K562 (cell line): ENCODE results near the gene HHEX. TPM values are rescaled to one million over a fixed set of nuclear protein-coding genes. Genes with fewer than 3 reads are reported as not detected.
"Not testable (repeated sequence)": the region's sequence is repeated elsewhere in the genome, so short reads cannot be mapped to it uniquely, and the experiment has no call there.

Source experiments
- ATAC-seq: fragments of 200-7000 bp; cut with Tn5 transposase; 3 replicates; pipeline ENCODE4 v1.9.1; 2020; ENCODE audit warnings: moderate library complexity
- BruUV-seq: library from RNA; stranded (reverse); fragments of 400-500 nt; replicated peaks from 2 replicates; lab custom pipeline; 2021; lab: Mats Ljungman, UMichigan
- CTCF ChIA-PET: fragments of 300-600 bp; formaldehyde crosslinking; extraction: SDS; loops from one replicate; lab custom pipeline; 2021; ENCODE audit warnings: low intra/inter-chr PET ratio; lab: Yijun Ruan, JAX
- POLR2A ChIA-PET: fragments of 300-600, 350-650 bp; sonication (Branson Sonifier 250); formaldehyde crosslinking; extraction: SDS; loops from one replicate; lab custom pipeline; 2021; ENCODE audit warnings: antibody characterized with exemption, inconsistent platforms; lab: Yijun Ruan, JAX
- DNase-seq, 4 experiments: peaks; one replicate each; pipeline versions ENCODE4 v3.0.0 to v3.0.0-alpha.2; 2011 to 2018; ENCODE audit warnings: low spot score in 3 of 4, mixed read lengths in 3 of 4; ENCODE audit errors: extremely low read depth in 1 of 4
- FAIRE-seq: peaks from 2 replicates; lab custom pipeline; 2011; peaks lifted over from hg19 to GRCh38; lab: Jason Lieb, UNC
- H2AFZ ChIP-seq: 2 replicates; pipeline ENCODE4 v1.6.0; 2011; ENCODE audit warnings: low read depth, low read length, control low read depth, inconsistent platforms
- H3K27ac ChIP-seq: fragments of 200-600 bp; 3 replicates; pipeline ENCODE4 v1.8.0; 2011; ENCODE audit warnings: low read depth, mild to moderate bottlenecking, control low read depth, inconsistent platforms, low read length, moderate library complexity, mixed read lengths; ENCODE audit errors: extremely low read depth
- H3K27me3 ChIP-seq, 2 experiments: fragments of 300-600 bp in 1 of 2; 2 replicates in 1 of 2; 3 replicates in 1 of 2; pipeline versions ENCODE4 v1.6.0 to v1.8.0; 2011; ENCODE audit warnings: inconsistent platforms in 2 of 2, low read length in 2 of 2, mild to moderate bottlenecking in 1 of 2, mixed read lengths in 1 of 2, moderate library complexity in 1 of 2; ENCODE audit not compliant: control insufficient read depth in 2 of 2, insufficient read depth in 2 of 2
- H3K36me3 ChIP-seq: fragments of 300-600 bp; 3 replicates; pipeline ENCODE4 v1.8.0; 2011; ENCODE audit warnings: mild to moderate bottlenecking, low read length, inconsistent platforms; ENCODE audit not compliant: control insufficient read depth, insufficient read depth
- H3K4me1 ChIP-seq, 2 experiments: fragments of 200-600 bp in 1 of 2; replicated peaks in 1 of 2; 2 replicates in 1 of 2; 3 replicates in 1 of 2; pipeline versions ENCODE4 v1.5.1 to v1.8.0; 2011; ENCODE audit warnings: inconsistent platforms in 2 of 2, low read length in 2 of 2, mild to moderate bottlenecking in 1 of 2, mixed read lengths in 1 of 2, moderate library complexity in 1 of 2; ENCODE audit not compliant: control insufficient read depth in 2 of 2, insufficient read depth in 2 of 2
- H3K4me2 ChIP-seq: 2 replicates; pipeline ENCODE4 v1.6.1; 2011; ENCODE audit warnings: low read length, control low read depth, inconsistent platforms, mixed read lengths; ENCODE audit not compliant: insufficient read depth
- H3K4me3 ChIP-seq: fragments of 200-600 bp; sonication (generic), shearing (Covaris generic); 2 replicates; pipeline ENCODE4 v1.5.1; 2016; ENCODE audit warnings: control low read depth, inconsistent platforms
- H3K79me2 ChIP-seq: fragments of 200-600 bp; 3 replicates; pipeline ENCODE4 v1.8.0; 2011; ENCODE audit warnings: low read length, inconsistent platforms; ENCODE audit not compliant: control insufficient read depth, insufficient read depth
- H3K9ac ChIP-seq, 2 experiments: 2 replicates each; pipeline versions ENCODE4 v1.6.0 to v1.6.1; 2011; ENCODE audit warnings: low read depth in 2 of 2, low read length in 2 of 2, control low read depth in 1 of 2, inconsistent platforms in 1 of 2, mild to moderate bottlenecking in 1 of 2, mixed read lengths in 1 of 2; ENCODE audit not compliant: insufficient read depth in 1 of 2
- H3K9me1 ChIP-seq: one replicate; pipeline ENCODE4 v1.6.0; 2011; ENCODE audit warnings: inconsistent platforms, mild to moderate bottlenecking, low read length, moderate library complexity; ENCODE audit not compliant: control insufficient read depth, insufficient read depth
- H3K9me3 ChIP-seq: replicated peaks from 2 replicates; pipeline ENCODE4 v1.5.1; 2011; ENCODE audit warnings: low read depth, low read length, inconsistent platforms; ENCODE audit not compliant: control insufficient read depth, insufficient read depth
- H4K20me1 ChIP-seq: replicated peaks from 2 replicates; pipeline ENCODE4 v1.6.1; 2011; ENCODE audit warnings: low read length, inconsistent platforms, mixed read lengths; ENCODE audit not compliant: control insufficient read depth, insufficient read depth
- CTBP1 ChIP-seq: fragments of 450-650 bp; IDR thresholded peaks from 2 replicates; pipeline ENCODE4 v1.6.1; 2016; ENCODE audit warnings: borderline replicate concordance
- FIP1L1 ChIP-seq: fragments of 200-400 bp; formaldehyde crosslinking; IDR thresholded peaks from 2 replicates; pipeline ENCODE4 v1.6.1; 2018; ENCODE audit warnings: mild to moderate bottlenecking, low read depth, low read length; ENCODE audit not compliant: poor library complexity, severe bottlenecking
- HES1 ChIP-seq: fragments of 450-650 bp; IDR thresholded peaks from 2 replicates; pipeline ENCODE4 v1.6.1; 2016; ENCODE audit warnings: low read depth, mild to moderate bottlenecking, moderate library complexity
- HMG20A ChIP-seq: fragments of 450-650 bp; formaldehyde crosslinking; conservative IDR thresholded peaks from 2 replicates; pipeline ENCODE4 v1.4.0; 2020; ENCODE audit warnings: mild to moderate bottlenecking, mixed read lengths
- TAF9B ChIP-seq: fragments of 450-650 bp; IDR thresholded peaks from 2 replicates; pipeline ENCODE4 v1.6.1; 2018; ENCODE audit warnings: mild to moderate bottlenecking; ENCODE audit not compliant: partially characterized antibody
- ZNF174 ChIP-seq: fragments of 250-450 bp; sonication (Bioruptor Pico); IDR thresholded peaks from 2 replicates; pipeline ENCODE4 v1.4.0; 2020; ENCODE audit warnings: mild to moderate bottlenecking
- ZNF77 ChIP-seq: fragments of 250-450 bp; sonication (Bioruptor Pico); IDR thresholded peaks from 2 replicates; pipeline ENCODE4 v1.5.0; 2020
- WGBS: fragments of 100-300 bp; shearing (Covaris generic); methylation state at CpG from one replicate; pipeline ENCODE4 v1.1.6; 2016; ENCODE audit warnings: low coverage, mixed read lengths; ENCODE audit not compliant: insufficient coverage; ENCODE audit errors: missing lambda C conversion rate; 5-methylcytosine and 5-hydroxymethylcytosine counted together
- in situ Hi-C: fragments of 300-500 bp; cut with MboI; formaldehyde crosslinking; loops from 4 replicates; pipeline ENCODE4 v1.15.0; 2018; ENCODE audit warnings: inconsistent platforms, mixed read lengths
- intact Hi-C: fragments of 100-400 bp; cut with micrococcal nuclease; formaldehyde crosslinking; loops from 2 replicates; pipeline ENCODE4 v1.14.2; 2022
- polyA plus RNA-seq, 8 experiments: library from polyadenylated mRNA; depleted of rRNA in 4 of 8; stranded (reverse) in 5 of 8; unstranded in 3 of 8; fragments of >200 nt; fragmentation: Nextera tagmentation in 2 of 8; fragmentation: Illumina TruSeq in 1 of 8; extraction: Ambion mirVana in 2 of 8; extraction: Trizol in 1 of 8; gene quantifications; 2 replicates each; pipeline versions ENCODE4 v1.2.1 to v1.2.3, GENCODE V29; 2011 to 2014; ENCODE audit warnings: inconsistent platforms in 1 of 8, missing spikeins in 1 of 8
- total RNA-seq, 7 experiments: library from RNA; depleted of rRNA in 6 of 7; stranded (reverse); fragments of >200 nt in 6 of 7; fragmentation: Illumina TruSeq in 2 of 7; extraction: Trizol in 2 of 7; gene quantifications; 2 replicates each; pipeline versions ENCODE4 v1.2.1 to v1.2.3, GENCODE V29; 2011 to 2021; ENCODE audit warnings: low replicate concordance in 1 of 7
- TF ChIP-seq, protein P1 (sequence below): fragments of 250-450 bp; sonication (Bioruptor Pico); IDR thresholded peaks from 2 replicates; pipeline ENCODE4 v1.5.0; 2022; ENCODE audit warnings: mild to moderate bottlenecking

The HHEX gene
- total and polyA plus RNA-seq, 9 of the 15 experiments (the other 6 are each of a cell fraction or from before 2014, with no cell fraction given): 37.2 to 133 (median 80.2) TPM

GRCh38 chr10:92644921-92645320 is 44.8 kb upstream of the HHEX start (continued):
- no peak for TF ChIP-seq ZNF77
- TF ChIP-seq ZNF174 (CRISPR knock-in tag): no peak
- TF ChIP-seq TAF9B: no peak
- TF ChIP-seq HES1: no peak
- TF ChIP-seq, protein P1, sequence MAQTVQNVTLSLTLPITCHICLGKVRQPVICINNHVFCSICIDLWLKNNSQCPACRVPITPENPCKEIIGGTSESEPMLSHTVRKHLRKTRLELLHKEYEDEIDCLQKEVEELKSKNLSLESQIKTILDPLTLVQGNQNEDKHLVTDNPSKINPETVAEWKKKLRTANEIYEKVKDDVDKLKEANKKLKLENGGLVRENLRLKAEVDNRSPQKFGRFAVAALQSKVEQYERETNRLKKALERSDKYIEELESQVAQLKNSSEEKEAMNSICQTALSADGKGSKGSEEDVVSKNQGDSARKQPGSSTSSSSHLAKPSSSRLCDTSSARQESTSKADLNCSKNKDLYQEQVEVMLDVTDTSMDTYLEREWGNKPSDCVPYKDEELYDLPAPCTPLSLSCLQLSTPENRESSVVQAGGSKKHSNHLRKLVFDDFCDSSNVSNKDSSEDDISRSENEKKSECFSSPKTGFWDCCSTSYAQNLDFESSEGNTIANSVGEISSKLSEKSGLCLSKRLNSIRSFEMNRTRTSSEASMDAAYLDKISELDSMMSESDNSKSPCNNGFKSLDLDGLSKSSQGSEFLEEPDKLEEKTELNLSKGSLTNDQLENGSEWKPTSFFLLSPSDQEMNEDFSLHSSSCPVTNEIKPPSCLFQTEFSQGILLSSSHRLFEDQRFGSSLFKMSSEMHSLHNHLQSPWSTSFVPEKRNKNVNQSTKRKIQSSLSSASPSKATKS (CRISPR knock-in tag): no peak
- TF ChIP-seq HMG20A: no peak
- no peak for TF ChIP-seq FIP1L1
- no peak for TF ChIP-seq CTBP1

DNA sequence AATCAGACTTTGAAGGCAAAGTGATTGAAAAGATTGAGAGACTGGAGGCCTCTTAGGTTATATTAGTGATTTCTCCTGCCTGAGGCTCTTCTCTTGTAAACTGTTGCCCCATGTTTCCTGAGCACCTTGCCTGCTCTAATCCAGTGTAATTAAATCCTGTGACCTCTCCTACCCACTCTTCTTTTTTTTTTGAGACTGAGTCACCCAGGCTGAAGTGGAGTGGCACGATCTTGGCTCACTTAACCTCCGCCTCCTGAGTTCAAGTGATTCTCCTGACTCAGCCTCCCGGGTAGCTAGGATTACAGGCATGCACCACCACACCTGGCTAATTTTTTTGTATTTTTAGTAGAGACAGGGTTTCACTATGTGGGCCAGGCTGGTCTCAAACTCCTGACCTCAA is 38.9 kb upstream of the HHEX start:
- 96% methylated on average over 3 of the region's 3 CpGs for WGBS
- H4K20me1 ChIP-seq, H2AFZ ChIP-seq, H3K79me2 ChIP-seq, FAIRE-seq, intact Hi-C loops, H3K9me1 ChIP-seq, H3K9ac ChIP-seq, POLR2A ChIA-PET, H3K27ac ChIP-seq, in situ Hi-C loops, ATAC-seq, H3K9me3 ChIP-seq, H3K4me3 ChIP-seq, BruUV-seq, H3K4me2 ChIP-seq, CTCF ChIA-PET, DNase-seq, H3K27me3 ChIP-seq, H3K4me1 ChIP-seq: not testable (repeated sequence)
- H3K36me3 ChIP-seq: peaks cover 94% of the 10 kb centered on the region
